ENCODE results near the gene NPTN.

GRCh38 chr15:73541479-73541878 is 91.7 kb downstream of the NPTN start:
- TF ChIP-seq CTCF (IDR thresholded peaks at IDR 0.05) (no peak), POLR2A (IDR thresholded peaks at IDR 0.05) (no peak)

Measured in adrenal gland (tissue), 5 donors.